Thymus (tissue), 11 donors: ENCODE data around the gene SH3D19. TPM values are rescaled to one million over a fixed set of nuclear protein-coding genes. Genes with fewer than 3 reads are reported as not detected.

Experiments
- DNase-seq, 9 donors: peaks; one replicate each; pipeline ENCODE4 v3.0.0-alpha.2; 2013; ENCODE audit warnings: low spot score in 9 of 9, low read depth in 6 of 9, missing footprints in 1 of 9
- H3K27ac ChIP-seq, 2 donors: one replicate each; pipeline ENCODE4 v1.5.1; 2013; ENCODE audit warnings: control low read depth in 1 of 2, low read depth in 1 of 2, low read length in 1 of 2, mild to moderate bottlenecking in 1 of 2, moderate library complexity in 1 of 2
- H3K27me3 ChIP-seq, 2 donors: one replicate each; pipeline ENCODE4 v1.5.1; 2013; ENCODE audit warnings: low read length in 1 of 2; ENCODE audit not compliant: control insufficient read depth in 2 of 2, insufficient read depth in 1 of 2
- H3K36me3 ChIP-seq, 2 donors: one replicate each; pipeline ENCODE4 v1.5.1; 2013; ENCODE audit warnings: low read length in 1 of 2, mild to moderate bottlenecking in 1 of 2, moderate library complexity in 1 of 2; ENCODE audit not compliant: control insufficient read depth in 2 of 2, insufficient read depth in 2 of 2
- H3K4me1 ChIP-seq, 2 donors: one replicate each; pipeline ENCODE4 v1.5.1; 2013; ENCODE audit warnings: low read length in 2 of 2; ENCODE audit not compliant: control insufficient read depth in 2 of 2, insufficient read depth in 2 of 2
- H3K4me3 ChIP-seq, 2 donors: one replicate each; pipeline ENCODE4 v1.5.1; 2013; ENCODE audit warnings: low read length in 2 of 2, control low read depth in 1 of 2, mild to moderate bottlenecking in 1 of 2
- H3K9me3 ChIP-seq, 2 donors: one replicate each; pipeline ENCODE4 v1.5.1; 2013; ENCODE audit warnings: low read length in 1 of 2, mild to moderate bottlenecking in 1 of 2; ENCODE audit not compliant: control insufficient read depth in 2 of 2, insufficient read depth in 1 of 2
- WGBS: extraction: QIAGEN DNeasy Blood & Tissue Kit; methylation state at CpG from one replicate; pipeline ENCODE4 v1.1.7; 2013; 5-methylcytosine and 5-hydroxymethylcytosine counted together
- polyA plus RNA-seq: library from polyadenylated mRNA; stranded (reverse); fragments of 200-250 nt; gene quantifications from one replicate; pipeline ENCODE4 v1.2.3, GENCODE V29; 2013
- total RNA-seq: library from RNA; stranded (reverse); fragments of 120-200 nt; gene quantifications from one replicate; pipeline ENCODE4 v1.2.4, GENCODE V29; 2013
- donor health status: healthy.

The SH3D19 gene
- total and polyA plus RNA-seq, 2 donors, result 4.6 to 8.4 TPM

DNA sequence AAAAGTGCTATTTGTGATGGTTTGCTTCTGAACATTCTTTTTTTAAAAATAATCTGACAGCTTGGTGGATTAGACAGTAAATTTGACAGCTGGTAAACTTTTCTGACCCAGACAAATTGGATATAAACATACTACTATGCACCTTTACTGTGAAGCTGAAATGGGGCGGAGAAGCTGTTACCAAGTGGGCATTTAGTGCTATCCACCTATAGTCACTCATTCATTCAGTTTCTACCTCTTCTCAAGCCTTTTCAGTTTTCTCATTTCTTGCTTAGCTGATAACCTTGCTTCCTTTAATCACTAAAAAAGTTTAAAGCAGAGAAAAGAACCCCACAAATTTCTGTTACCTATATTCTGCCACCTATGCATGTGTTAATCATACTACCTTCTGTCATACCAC lies 220.8 kb downstream of the SH3D19 start:
- Histone ChIP-seq H3K36me3 (peaks cover 34 to 79% of the 10 kb centered on the region in 2 donors), H3K4me1 (peaks cover 3 to 4% of the 10 kb centered on the region in 2 donors), H3K27me3 (no peaks in the 10 kb centered on the region), H3K27ac (no peak overlapping the region), H3K9me3 (no peaks in the 10 kb centered on the region), H3K4me3 (no peak overlapping the region)
- 98% methylated on average over 1 of the region's 1 CpG for whole genome bisulfite sequencing
- no peak for DNase-seq

DNA sequence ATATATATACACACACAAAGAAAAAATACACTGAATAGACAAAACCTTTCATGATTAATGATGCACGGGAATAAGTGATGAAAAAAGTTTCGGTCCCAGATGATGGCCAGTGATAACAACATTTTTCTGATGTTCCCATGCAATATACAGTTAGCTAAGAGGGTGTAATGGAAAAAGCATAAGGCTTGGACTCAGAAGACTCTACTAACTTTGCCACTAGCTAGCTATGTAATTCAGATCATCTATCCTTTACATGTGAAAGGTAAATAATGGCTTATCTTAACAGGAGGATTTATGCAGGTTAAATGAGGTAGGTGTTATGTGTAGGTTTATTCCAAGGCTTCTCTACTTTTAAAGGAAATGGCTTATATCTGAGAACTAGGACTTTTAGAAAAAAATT lies 221.6 kb downstream of the SH3D19 start:
- H3K4me3 ChIP-seq, result no peak overlapping the region
- H3K4me1 ChIP-seq, result peaks cover 3 to 8% of the 10 kb centered on the region in 2 donors
- 98% methylated on average over 2 of the region's 2 CpGs for WGBS
- H3K36me3 ChIP-seq, result peaks cover 30 to 76% of the 10 kb centered on the region in 2 donors
- H3K27ac ChIP-seq, result no peak overlapping the region
- H3K27me3 ChIP-seq, result no peaks in the 10 kb centered on the region
- DNase-seq, result no peak
- no peaks in the 10 kb centered on the region for H3K9me3 ChIP-seq

DNA sequence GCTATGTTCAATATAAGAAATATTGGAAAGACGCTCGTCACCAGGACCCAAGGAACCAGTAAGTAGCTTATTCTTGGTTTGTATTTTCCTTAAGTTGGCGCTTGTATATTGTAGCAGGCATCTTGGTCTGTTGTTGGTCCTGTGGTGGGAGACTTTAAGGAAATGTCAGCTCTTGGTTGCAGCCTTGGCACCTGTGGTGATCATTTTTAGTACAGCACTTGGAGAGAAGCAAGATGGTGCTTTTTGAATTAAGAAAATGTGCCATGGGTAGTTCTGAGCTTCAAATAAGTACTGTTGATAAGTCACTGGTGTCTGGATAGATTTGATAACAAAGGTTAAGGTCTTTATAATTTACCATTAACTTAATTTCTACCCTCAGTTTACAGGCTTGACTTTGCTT lies 224.9 kb downstream of the SH3D19 start:
- Histone ChIP-seq H3K27ac (peak overlapping the region in 1 of 2 donors; percentile 0), H3K36me3 (peaks cover 15 to 50% of the 10 kb centered on the region in 2 donors), H3K4me1 (peaks cover 3 to 18% of the 10 kb centered on the region in 2 donors)

DNA sequence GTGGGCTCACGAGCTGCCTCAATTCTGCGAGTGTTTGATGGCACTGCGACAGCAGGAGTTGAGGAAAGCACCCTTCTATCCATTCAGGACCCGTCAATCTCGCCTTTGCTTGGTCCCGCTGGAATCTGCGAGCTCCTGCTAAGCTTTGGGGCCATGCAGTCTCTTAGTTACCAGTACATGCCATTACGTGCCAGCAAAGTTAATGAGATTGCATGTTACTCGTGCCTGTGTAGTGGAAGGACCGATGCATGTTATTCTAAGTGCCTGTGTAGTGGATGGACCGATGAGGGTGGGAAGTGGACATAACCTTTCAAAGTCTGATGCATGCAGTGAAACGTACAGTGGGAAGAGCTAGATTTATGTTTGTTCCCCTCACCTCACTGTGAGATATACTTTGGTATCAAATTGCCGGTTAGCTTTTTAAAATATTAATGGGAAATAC lies 225.4 kb downstream of the SH3D19 start:
- Histone ChIP-seq H3K27ac (peak overlapping the region; percentile 82 to 85), H3K36me3 (peaks cover 10 to 45% of the 10 kb centered on the region in 2 donors), H3K4me1 (peaks cover 3 to 18% of the 10 kb centered on the region in 2 donors), H3K27me3 (no peaks in the 10 kb centered on the region), H3K9me3 (no peaks in the 10 kb centered on the region), H3K4me3 (peak overlapping the region; percentile 69 to 81)
- 2% methylated on average over 13 of the region's 13 CpGs for WGBS
- peak in 3 of 9 donors; percentile 14 to 19 (median 17) for DNase-seq

More for the DNA sequence above, 224.9 kb downstream of the SH3D19 start:
- DNase-seq, result peak in 2 of 9 donors; percentile 22 to 38
- H3K4me3 ChIP-seq, result peak overlapping the region; percentile 69 to 81
- no peaks in the 10 kb centered on the region for H3K27me3 ChIP-seq
- WGBS, result 15% methylated on average over 3 of the region's 3 CpGs
- H3K9me3 ChIP-seq, result no peaks in the 10 kb centered on the region

DNA sequence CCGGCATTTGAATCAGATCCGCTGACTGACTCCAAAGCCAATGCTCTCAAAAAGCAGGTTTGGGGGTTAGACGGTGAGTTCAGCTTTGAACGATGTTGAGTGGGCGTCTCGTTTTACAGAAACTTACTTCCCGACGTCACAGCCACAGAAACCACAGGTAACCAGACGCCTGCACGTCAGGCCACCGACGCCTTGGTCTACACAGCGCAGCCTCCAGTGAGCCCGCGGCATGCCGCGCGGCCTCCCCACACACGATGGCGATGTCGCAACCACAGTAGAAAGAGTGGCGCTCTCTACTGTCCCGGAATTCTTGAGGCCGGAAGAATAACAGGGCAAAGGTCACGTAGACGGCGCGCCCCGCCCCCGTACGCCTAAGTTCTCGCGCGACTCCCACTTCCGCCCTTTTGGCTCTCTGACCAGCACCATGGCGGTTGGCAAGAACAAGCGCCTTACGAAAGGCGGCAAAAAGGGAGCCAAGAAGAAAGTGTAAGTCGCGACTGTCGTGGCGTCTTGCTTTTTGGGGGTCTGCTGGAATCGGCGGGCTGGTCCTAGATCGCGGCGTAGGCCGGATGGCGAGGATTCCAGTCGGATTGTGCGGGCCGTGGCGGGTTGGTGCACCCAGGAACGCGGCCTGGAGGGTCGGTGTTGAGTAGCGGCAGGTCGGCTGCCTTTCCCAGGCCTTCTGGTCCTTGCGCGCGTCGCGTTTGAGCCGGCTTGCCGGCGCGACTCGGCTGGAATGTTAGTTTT lies 226.0 kb downstream of the SH3D19 start, which contains the start of gene RPS3A:
RPS3A (plus strand) TSS at position 400 of the 747 bp plus-strand sequence; CDS start at position 425, 25 bp downstream.
- under 1% methylated on average over 69 of the region's 69 CpGs for WGBS
- Histone ChIP-seq H3K9me3 (no peaks in the 10 kb centered on the region), H3K27ac (peak within 1 kb of the TSS; percentile 82 to 85), H3K27me3 (no peaks in the 10 kb centered on the region), H3K4me1 (peaks cover 3 to 18% of the 10 kb centered on the region in 2 donors), H3K4me3 (peak within 1 kb of the TSS; percentile 69 to 81), H3K36me3 (peaks cover 10 to 39% of the 10 kb centered on the region in 2 donors)
- peak; percentile 97 to 100 (median 98) for DNase-seq

DNA sequence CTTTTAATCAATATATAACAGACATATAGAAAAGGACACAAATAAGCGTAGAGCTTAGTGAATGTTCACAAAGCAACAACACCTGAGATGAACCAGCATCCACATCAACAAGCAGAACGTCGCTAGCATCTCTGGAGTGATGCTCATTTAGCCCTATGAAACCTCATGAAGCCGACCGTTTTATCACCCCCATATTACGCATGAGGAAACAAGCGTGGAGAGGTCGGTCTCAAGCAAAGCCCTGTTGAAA lies 226.5 kb downstream of the SH3D19 start:
- Histone ChIP-seq H3K4me1 (peaks cover 3 to 18% of the 10 kb centered on the region in 2 donors), H3K9me3 (no peaks in the 10 kb centered on the region), H3K27ac (peak overlapping the region; percentile 73 to 80), H3K27me3 (no peaks in the 10 kb centered on the region), H3K4me3 (peak overlapping the region; percentile 69 to 81), H3K36me3 (peaks cover 10 to 35% of the 10 kb centered on the region in 2 donors)
- 13% methylated on average over 8 of the region's 8 CpGs for WGBS
- DNase-seq, result no peak

DNA sequence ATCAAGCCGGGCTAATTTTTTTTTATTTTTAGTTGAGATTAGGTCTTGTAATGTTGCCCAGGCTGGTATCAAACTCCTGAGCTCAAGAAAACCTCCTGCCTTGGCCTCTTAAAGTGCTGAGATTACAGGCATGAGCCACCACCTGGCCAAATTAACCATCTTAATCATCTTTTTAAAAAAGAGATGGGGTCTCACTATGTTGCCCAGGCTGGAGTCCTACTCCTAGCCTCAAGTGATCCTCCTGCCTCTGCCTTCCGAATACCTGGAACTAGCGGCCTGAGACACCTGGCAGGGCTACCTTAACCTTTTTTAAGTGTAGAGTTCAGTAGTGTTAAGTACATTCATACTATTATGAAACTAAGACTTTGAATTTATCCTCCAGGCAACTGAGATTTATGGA lies 227.6 kb downstream of the SH3D19 start:
- no peak for DNase-seq
- Histone ChIP-seq H3K4me1 (peaks cover 3 to 18% of the 10 kb centered on the region in 2 donors), H3K27ac (peak overlapping the region in 1 of 2 donors; percentile 25), H3K9me3 (no peaks in the 10 kb centered on the region), H3K27me3 (no peaks in the 10 kb centered on the region), H3K36me3 (peaks cover 1 to 24% of the 10 kb centered on the region in 2 donors), H3K4me3 (no peak overlapping the region)
- 95% methylated on average over 3 of the region's 3 CpGs for WGBS

DNA sequence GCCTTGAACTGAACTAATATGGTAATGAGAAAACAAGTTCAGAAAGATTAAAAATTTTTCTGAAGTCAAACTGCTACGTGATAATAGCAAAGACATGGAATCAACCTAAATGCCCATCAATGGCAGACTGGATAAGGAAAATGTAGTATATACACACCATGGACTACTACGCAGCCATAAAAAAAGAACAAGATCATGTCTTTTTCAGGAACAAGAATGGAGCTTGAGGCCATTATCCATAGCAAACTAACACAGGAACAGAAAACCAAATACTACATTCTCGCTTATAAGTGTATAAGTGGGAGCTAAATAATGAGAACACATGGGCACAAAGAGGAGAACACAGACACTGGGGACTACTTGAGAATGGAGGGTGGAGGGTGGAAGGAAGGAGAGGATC lies 230.3 kb downstream of the SH3D19 start:
- Histone ChIP-seq H3K9me3 (no peaks in the 10 kb centered on the region), H3K36me3 (no peaks in the 10 kb centered on the region), H3K27ac (no peak overlapping the region), H3K27me3 (no peaks in the 10 kb centered on the region), H3K4me3 (no peak overlapping the region), H3K4me1 (peaks cover 0 to 15% of the 10 kb centered on the region in 2 donors)
- 99% methylated on average over 3 of the region's 3 CpGs for WGBS
- DNase-seq, result no peak

DNA sequence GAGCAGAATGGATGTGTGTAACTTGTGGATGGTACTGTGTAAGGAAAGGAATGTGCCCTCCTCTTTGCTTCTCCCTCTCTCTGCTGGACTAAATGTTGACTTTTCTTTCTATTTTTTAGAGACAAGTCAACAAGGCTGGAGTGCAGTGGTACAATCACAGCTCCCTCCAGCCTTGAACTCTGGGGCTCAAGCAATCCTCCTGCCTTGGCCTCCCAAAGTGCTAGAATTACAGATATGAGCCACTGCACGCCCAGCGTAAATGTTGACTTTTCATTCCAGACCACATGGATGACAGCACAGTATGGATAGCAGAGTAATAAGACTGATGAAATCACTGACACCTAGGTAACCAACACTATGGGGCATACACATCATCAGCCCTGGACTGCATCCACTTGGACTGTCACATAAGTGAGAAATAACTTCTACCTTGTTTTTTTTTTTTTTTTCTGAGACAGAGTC lies 231.1 kb downstream of the SH3D19 start:
- H3K36me3 ChIP-seq, result no peaks in the 10 kb centered on the region
- no peaks in the 10 kb centered on the region for H3K9me3 ChIP-seq
- WGBS, result 98% methylated on average over 2 of the region's 2 CpGs
- no peaks in the 10 kb centered on the region for H3K27me3 ChIP-seq
- no peak for DNase-seq
- no peak overlapping the region for H3K4me3 ChIP-seq
- H3K27ac ChIP-seq, result no peak overlapping the region
- H3K4me1 ChIP-seq, result peaks cover 0 to 15% of the 10 kb centered on the region in 2 donors
